IPS-NIHi11 (cell line): ENCODE results near the gene UBR4.

ENCODE experiments used
- DNase-seq: peaks from one replicate; pipeline ENCODE4 v3.0.0; 2012; ENCODE audit warnings: mixed read lengths, low spot score

UBR4 gene

DNA sequence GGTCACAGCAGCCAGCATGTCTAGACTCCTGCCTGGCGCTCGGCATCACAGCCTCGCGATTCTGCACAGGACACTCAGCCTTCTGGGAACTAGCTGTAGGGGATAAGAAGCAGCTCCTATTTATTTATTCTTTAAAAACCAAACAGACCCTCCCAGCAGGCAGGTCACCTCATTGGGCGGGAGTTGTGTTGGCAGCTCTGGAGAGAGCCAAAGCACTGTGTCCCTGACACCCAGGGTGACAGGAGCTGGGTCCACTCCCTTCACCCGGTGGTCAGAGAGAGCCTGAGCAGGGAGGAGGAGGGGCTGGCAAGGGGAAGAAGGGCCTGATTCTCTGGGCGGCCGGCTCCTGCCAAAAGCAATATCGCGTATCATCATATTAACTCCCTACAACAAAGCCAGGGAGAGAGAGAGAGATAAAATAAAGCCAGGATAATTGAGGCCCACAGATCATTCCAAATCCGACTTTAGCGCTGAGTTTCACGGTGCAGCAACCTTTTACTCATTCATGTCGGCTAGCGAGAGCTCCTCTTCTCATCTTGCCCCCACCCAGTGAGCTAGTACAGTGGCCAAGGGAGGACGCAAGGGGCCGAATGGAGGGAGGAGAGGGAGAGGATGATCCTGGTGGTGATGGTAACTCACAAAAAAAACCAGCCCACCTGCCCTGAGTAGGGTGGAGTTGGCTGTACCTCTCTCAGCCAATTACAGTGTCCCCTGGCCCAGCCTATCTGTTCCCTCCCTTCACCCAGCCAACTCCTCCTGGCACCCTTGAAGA lies 173.8 kb downstream of the UBR4 start:
- peak; percentile 8 for DNase-seq

DNA sequence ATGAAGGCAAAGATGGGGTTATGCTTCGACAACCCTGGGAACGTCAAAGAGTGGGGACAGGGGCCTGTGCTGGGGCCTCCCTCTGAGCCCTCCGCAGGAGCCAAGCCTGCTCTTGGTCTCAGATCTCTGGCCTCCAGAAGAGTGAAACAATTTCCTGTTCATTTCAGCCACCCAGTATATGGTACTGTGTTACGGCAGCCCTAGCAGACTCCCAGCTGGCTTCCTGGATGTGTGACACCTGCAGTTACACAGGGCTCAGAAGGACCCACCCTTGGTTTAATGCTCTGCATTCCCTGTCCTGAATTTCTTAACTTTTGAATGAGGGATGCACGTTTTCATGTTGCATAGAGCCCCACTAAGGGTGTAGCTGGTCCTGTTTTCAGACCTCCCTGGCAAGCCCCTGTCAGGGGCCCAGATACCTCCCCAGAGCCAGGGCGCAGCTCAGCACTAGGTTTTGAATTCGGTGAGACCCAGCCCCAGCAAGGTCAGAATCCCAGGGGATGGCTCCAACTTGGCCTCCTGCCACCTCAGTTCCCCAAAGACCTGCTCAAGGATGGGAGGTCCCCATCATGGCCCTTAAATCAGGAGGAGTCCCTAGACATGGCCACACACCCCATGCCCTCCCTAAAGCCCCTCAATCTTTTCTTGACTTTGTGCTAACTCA lies 174.6 kb downstream of the UBR4 start:
- DNase-seq, result no peak

DNA sequence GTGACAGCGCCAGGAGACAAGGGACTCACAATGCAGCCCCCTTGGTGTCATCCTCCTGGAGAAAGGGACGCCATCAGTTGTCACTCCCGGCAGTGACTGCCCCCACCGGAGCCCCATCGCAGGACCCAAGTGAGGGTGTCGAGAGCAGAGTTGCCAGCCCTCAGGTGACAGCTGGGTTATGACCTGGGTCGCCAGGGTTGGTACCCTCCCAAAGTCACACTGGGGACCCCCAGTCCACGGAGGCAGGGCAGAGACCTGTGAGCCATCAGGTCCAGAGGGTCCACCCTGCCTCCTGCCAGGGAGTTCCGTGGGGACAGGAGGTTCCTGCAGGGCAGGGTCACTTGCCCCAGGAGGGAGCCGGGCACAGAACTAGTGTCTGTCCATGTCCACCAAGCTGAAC lies 175.3 kb downstream of the UBR4 start:
- DNase-seq, result no peak

DNA sequence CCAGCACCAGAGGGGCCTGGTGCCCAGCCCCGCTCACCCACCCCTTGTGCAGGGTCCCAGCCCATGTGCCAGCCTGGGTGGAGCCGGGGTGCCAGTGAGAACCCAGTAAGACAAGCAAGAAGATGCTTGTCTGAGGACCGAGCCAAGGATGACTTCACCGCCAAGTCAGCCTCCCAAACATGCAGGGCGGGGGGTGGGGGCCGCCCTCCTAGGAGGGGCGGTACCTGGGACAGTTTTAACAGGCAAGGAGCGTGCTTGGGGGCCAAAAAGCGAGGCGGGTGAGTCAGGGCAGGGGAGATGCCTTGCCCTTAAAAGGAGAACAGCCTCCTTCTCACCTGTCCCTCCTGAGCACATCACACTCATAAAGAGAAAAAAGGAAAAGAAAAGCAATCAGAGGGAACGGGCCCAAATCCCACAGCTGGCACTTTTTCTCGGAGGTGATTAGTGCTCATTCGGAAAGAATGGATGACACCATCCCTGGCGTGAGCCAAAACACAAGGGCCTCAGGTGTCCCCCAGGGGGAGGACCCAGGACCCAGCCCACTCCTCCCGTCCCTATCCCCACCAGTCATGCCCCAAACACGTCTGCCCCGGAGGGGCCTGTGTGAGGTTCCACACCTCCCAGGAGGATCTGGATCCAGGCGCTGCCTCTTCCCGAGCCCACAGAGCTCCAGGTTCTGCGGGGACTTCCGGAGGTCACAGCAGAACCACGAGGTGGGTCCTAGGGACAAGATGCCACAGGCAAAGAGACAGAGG lies 176.0 kb downstream of the UBR4 start:
- no peak for DNase-seq

DNA sequence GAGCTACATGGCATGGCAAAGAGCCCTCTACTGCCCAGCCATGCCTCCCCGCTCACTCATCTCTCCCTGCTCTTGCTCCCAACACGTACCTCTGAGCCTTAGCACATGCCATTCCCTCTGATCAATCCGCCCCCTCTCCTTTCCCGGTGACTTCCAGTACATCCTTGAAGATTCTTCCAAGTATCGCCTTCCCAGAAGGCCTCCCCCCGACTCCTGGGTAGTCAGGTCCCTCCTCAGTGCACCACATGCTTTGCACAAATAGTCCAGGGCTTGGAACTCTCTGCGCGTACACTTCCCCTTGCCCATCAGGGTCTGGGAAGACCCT lies 176.6 kb downstream of the UBR4 start:
- DNase-seq, result no peak

DNA sequence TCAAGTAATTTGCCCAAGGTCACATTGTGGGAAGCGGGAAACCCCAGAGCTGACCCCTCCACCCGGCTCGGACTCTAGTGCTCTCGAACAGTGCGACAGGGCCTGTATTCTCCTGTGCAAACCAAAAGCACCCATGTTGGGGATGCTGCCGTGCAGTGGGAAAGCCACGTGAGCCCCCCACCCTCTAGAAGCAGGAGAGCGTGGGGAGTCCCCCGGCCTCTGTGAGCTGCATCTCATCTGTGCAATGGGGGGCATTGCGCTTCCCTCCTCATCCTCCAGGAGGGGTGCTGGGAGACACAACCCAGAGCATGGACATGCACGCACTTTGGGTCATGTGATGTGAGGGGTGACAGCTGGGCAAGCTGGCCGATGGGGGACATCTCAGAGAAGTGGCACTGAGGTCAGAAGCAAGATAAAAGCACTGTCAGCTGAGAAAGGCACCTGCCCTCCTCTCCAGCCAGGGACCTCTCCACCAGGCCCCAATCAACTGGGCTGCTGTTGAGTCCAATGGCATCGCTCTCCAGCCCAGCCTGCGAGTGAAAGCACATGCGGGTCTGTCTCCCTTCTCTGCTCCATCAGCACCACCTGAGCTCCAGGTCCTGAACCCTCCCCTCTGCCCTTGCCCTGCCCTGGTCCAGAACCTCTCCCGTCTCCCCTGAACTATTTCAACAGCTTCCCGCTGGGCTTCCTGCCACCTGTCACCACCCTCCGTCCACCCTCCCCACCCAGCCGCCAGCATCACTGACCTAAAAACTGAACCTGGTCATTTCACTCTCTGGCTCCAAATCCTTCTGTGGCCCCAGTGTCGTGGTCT lies 177.2 kb downstream of the UBR4 start:
- no peak for DNase-seq

DNA sequence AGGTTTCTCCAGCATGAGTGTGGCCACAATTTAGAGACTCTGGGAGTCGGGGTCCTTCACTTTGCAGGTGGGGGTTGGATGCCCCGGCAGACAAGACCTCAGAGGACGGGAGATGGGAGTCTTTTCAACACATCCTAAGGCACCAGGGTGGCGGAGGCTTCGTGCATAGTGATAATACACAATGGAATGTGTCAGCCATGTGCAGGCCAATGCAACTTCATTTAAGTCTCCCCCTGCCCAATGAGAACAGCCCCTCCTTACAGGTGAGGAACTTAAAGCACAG lies 177.7 kb downstream of the UBR4 start:
- no peak for DNase-seq

DNA sequence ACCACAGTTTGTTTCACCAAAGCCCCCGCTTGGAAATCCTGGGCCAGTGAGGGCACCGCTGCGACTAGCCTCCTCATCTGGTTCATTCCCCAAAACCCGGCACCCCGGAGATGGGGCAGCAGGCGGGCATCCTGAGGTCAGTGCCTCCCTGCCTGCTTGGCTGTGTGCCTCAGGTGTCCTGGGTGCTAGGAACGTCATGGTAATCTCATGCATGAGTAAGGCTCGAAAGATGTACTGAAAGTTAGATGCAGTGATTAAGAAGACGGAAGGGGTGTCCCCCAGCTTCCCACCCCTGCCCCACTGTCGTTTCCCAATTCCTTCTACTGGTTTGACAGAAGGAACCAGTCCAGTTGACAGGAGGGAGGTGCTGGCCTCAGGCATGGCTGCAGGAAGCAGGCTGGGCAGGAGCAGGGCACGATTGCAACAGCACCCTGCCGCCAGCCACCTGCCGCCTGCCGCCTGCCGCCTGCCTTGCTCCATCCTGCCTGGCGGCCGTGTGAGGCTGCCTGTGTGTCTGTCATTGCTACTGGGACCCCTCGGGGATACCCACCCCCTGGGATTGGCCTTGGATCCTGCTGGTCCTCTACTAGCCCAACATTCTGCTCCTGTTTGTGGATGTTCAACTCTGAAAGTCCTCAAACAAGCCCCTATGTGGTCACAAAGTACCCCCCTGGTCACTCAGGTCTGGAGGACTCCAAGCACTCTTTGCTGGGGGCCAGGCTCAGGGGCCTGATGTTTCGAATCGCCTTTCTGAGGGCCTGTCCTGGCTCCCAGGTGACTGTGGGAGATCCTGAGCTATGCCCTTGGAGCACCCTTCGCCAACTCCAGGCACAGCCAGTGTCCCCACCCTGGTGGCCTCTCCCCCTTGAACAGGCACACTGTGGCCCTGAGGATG lies 180.6 kb downstream of the UBR4 start:
- no peak for DNase-seq

DNA sequence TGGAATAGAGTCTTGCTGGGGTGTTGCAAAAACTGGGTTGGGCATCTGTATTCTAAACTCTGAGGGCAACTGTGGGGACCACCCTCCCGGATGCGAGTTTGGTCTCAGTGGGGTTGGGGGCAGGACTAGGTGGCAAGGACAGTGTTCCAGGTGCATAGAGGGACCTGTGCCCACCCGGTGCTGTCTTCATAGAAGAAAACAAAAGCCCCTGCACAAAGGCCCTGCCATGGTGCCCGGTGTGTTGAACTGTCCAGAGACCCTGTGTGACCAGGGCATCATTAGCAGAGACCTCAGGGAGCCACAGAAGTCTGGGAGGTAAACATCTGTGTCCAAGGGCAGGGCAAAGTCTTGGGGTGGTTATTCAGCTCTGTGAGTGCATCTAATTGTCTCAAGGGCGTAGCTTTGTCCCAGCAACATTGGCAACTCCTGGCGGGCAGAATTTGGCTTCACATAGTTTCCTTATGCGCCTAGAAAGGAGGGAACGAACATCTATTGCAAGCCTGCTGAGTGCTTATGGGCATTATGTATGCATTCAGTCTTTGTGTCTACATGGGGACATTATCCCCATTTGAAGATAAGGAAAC lies 181.4 kb downstream of the UBR4 start:
- DNase-seq, result no peak

DNA sequence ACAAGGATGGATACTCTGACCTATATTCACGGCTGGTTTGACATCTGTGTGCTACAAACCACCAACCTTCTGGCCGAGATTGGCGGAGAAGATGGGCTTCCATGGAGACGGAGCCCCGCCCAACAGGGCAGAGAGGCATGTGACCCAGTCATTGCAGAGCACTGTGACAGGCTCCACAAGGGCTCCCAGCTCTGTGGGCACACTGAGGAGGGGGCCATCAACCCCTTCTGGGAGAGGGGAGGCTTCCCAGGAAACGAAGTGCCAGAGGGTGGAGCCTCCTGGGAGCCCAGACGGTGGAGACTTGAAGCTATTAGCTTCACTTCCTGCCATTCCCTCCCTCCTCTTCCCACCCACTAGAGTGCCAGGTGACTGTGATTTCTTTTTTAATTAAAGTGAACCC lies 182.0 kb downstream of the UBR4 start:
- no peak for DNase-seq
